GM12878 (cell line): ENCODE data around the gene OR52D1.

Source experiments
- CTCF ChIP-seq, 3 experiments: IDR thresholded peaks in 2 of 3; conservative IDR thresholded peaks in 1 of 3; 2 replicates each; pipeline ENCODE4 v1.5.1; 2011; ENCODE audit warnings: low read depth in 3 of 3, low read length in 3 of 3, mild to moderate bottlenecking in 3 of 3, control low read depth in 2 of 3, moderate library complexity in 2 of 3, inconsistent platforms in 1 of 3, mixed read lengths in 1 of 3; ENCODE audit not compliant: control insufficient read depth in 2 of 3, insufficient read depth in 1 of 3; ENCODE audit errors: extremely low read depth in 1 of 3
- DPF2 ChIP-seq: fragments of 450-650 bp; IDR thresholded peaks from 2 replicates; pipeline ENCODE4 v1.6.1; 2017; ENCODE audit warnings: mild to moderate bottlenecking

GRCh38 chr11:5460983-5461621, 27.4 kb upstream of the OR52D1 start:
- TF ChIP-seq DPF2 (no peak), CTCF (IDR thresholded peaks at IDR 0.05 in 2 of 3, conservative IDR thresholded peaks at IDR 0.05 in 1 of 3; ENCODE audit: control insufficient read depth in 2 of 3, extremely low read depth in 1 of 3, insufficient read depth in 1 of 3, low read depth in 3 of 3, low read length in 3 of 3) (no peak)
